DMS 273 treated with DMSO at 0.1 percent for 48 hours (cell line): ENCODE data around the gene ERC2.

ENCODE experiments used
- DNase-seq: peaks from one replicate; lab custom pipeline; 2025; lab: John Stamatoyannopoulos, UW

Gene ERC2

GRCh38 chr3:55795296-55795695, 673.0 kb downstream of the ERC2 start:
- no peak for DNase-seq

GRCh38 chr3:55792742-55793141, 675.5 kb downstream of the ERC2 start:
- no peak for DNase-seq

- no peak for DNase-seq
These were observed 676.3 kb downstream of the ERC2 start for GRCh38 chr3:55792009-55792408.

- no peak for DNase-seq
These were observed 677.5 kb downstream of the ERC2 start for GRCh38 chr3:55790596-55791350.

GRCh38 chr3:55789516-55789915, 678.8 kb downstream of the ERC2 start:
- DNase-seq, result no peak

GRCh38 chr3:55782807-55783206, 685.5 kb downstream of the ERC2 start:
- no peak for DNase-seq

GRCh38 chr3:55782351-55782750, 685.9 kb downstream of the ERC2 start:
- DNase-seq, result no peak

- DNase-seq, result no peak
These were observed 687.4 kb downstream of the ERC2 start for GRCh38 chr3:55780913-55781312.

GRCh38 chr3:55779543-55779942, 688.7 kb downstream of the ERC2 start:
- DNase-seq, result no peak

GRCh38 chr3:55775366-55776154, 692.7 kb downstream of the ERC2 start:
- no peak for DNase-seq

GRCh38 chr3:55774856-55775255, 693.4 kb downstream of the ERC2 start:
- no peak for DNase-seq

GRCh38 chr3:55771503-55771902, 696.8 kb downstream of the ERC2 start:
- DNase-seq, result no peak

- no peak for DNase-seq
These were observed 698.2 kb downstream of the ERC2 start for GRCh38 chr3:55770077-55770476.

- DNase-seq, result no peak
These were observed 701.5 kb downstream of the ERC2 start for GRCh38 chr3:55766753-55767152.

GRCh38 chr3:55765906-55766701, 702.2 kb downstream of the ERC2 start:
- no peak for DNase-seq

GRCh38 chr3:55765398-55765797, 702.9 kb downstream of the ERC2 start:
- no peak for DNase-seq

GRCh38 chr3:55756976-55757375, 711.3 kb downstream of the ERC2 start:
- DNase-seq, result no peak

GRCh38 chr3:55755516-55756205, 712.6 kb downstream of the ERC2 start:
- DNase-seq, result no peak

GRCh38 chr3:55752911-55753310, 715.4 kb downstream of the ERC2 start:
- DNase-seq, result no peak

GRCh38 chr3:55751730-55752129, 716.5 kb downstream of the ERC2 start:
- no peak for DNase-seq

- no peak for DNase-seq
These were observed 717.7 kb downstream of the ERC2 start for GRCh38 chr3:55750525-55750924.

- no peak for DNase-seq
These were observed 719.2 kb downstream of the ERC2 start for GRCh38 chr3:55749036-55749435.
